GM10266 (cell line): ENCODE measurements around the gene ADAMTS14.

ENCODE experiments used
- DNase-seq: peaks from one replicate; pipeline ENCODE4 v3.0.0; 2012; ENCODE audit errors: extremely low spot score
- TF ChIP-seq, protein P1 (sequence below): IDR thresholded peaks from 2 replicates; pipeline ENCODE4 v1.5.1; 2012; ENCODE audit warnings: mild to moderate bottlenecking, low read depth; ENCODE audit not compliant: control insufficient read depth, insufficient read depth; ENCODE audit errors: missing control alignments

ADAMTS14 gene

DNA sequence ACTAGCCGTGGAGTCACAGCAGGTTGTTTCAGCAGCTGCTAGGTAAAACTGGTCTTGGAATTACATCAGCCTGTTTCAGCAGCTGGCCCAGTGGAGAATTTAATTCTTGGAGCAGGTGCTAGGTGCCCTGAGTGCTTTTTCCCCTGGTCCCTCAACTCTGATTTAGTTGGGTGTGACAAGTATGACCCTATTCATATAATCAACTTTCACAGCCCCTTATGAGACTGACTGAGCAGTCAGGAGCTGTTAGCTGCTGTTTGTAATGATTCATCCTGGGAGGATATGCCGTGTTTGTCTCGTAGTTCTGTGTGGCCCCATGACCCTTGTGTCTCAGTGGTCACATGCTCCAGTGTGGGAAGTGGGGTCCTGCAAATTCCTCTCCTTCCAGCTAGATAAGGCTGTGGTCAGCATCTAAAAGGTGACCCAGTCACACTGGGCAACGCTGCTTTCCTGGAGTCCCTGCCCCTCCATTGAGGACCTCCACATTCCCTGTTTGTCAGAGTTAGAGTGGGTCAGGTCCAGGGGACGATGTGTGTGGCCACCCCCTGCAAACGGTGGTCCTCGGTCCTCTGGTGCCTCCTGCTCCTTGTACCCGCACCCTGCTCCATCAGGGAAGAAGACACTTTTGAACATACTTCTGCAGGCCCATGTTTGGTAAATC lies 84.5 kb downstream of the ADAMTS14 start:
- DNase-seq, result no peak
- TF ChIP-seq, protein P1, sequence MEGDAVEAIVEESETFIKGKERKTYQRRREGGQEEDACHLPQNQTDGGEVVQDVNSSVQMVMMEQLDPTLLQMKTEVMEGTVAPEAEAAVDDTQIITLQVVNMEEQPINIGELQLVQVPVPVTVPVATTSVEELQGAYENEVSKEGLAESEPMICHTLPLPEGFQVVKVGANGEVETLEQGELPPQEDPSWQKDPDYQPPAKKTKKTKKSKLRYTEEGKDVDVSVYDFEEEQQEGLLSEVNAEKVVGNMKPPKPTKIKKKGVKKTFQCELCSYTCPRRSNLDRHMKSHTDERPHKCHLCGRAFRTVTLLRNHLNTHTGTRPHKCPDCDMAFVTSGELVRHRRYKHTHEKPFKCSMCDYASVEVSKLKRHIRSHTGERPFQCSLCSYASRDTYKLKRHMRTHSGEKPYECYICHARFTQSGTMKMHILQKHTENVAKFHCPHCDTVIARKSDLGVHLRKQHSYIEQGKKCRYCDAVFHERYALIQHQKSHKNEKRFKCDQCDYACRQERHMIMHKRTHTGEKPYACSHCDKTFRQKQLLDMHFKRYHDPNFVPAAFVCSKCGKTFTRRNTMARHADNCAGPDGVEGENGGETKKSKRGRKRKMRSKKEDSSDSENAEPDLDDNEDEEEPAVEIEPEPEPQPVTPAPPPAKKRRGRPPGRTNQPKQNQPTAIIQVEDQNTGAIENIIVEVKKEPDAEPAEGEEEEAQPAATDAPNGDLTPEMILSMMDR, result no peak

GRCh38 chr10:70757856-70758255 lies 85.5 kb downstream of the ADAMTS14 start:
- no peak for DNase-seq
- TF ChIP-seq, protein P1, result no peak

DNA sequence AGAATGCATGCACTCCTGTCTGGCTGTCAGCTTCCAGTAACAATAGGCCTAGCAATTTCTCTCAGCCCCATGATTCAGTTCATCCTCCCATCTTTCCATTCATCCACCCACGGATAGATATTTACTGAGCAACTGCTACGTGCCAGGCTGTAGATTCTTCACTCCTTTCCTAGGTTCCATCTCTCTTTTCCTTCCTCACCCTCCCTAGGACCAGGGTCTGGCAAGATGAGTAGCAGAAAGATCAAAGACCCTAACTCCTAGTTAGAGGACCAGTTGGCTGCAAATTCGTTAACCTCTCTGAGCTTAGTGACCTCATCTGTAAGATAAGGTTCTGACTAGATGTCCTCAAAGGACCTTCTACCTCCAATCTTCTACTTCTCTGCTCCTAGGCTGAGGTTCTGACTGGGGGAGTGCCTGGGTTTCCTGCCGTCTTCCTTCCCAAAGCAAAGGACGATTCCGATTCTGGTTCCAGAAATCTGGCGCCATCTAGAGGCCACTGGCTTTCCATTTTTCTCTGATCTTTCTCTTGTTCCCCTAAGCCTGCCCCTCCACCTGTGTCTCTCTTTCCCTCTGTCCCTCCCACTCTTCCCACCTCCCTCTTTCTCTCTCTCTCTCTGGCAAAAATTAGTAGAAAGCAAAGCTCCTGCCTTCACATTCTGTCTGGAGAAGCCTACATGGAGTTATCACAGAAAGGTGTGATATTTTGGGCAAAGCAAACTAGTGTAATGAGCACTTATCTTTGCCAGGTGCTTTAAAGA lies 86.6 kb downstream of the ADAMTS14 start:
- DNase-seq, result peak; percentile 73
- TF ChIP-seq, protein P1, result peak; percentile 83

DNA sequence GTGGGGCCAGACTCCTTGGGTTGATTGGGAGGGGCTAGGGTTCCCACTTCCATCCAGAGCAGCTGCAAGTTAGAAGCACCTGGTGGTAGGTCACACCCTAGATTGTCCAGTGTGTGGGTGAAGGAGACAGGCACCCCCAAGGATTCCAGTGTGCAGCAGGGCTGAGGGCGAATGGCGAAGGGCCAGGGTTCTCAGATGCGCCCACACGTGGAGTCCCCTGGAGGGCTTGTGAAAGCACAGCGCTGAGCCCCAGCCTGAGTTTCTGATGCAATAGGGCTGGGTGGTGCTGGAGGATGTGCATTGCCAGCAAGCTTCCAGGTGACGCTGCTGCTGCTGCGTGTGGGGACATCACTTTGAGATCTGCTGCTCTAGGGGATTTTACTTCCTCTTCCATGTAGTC lies 87.5 kb downstream of the ADAMTS14 start:
- DNase-seq, result no peak
- TF ChIP-seq, protein P1, result no peak

- no peak for DNase-seq
- TF ChIP-seq, protein P1, result no peak
Measured at GRCh38 chr10:70760271-70760787, 88.0 kb downstream of the ADAMTS14 start.

- no peak for DNase-seq
- TF ChIP-seq, protein P1, result peak; percentile 5
Measured at GRCh38 chr10:70761031-70761601, 88.8 kb downstream of the ADAMTS14 start.
